ENCODE measurements around the gene ATP13A4.

Gene ATP13A4

GRCh38 chr3:193554811-193555210 lies at the start of gene ATP13A4:
Gene ATP13A4, minus strand, starts transcription at chr3:193554895. Its CDS starts 96 bp downstream, at chr3:193554799.
- TF ChIP-seq JUND (IDR thresholded peaks at IDR 0.05; ENCODE audit: low read depth) = no peak
- in situ Hi-C loops (cut with HindIII; ENCODE audit: low pct_unique_long_range_greater_than_20kb, low sequenced_read_pairs) = loop anchor here (25.0 kb wide), 1 partner anchor 743 kb away; no protein-coding TSS in a partner anchor
- DNase-seq (ENCODE audit: low read depth in 1 of 2, low spot score in 1 of 2) = peak; percentile 80 to 85

- in situ Hi-C loops (cut with HindIII; ENCODE audit: low pct_unique_long_range_greater_than_20kb, low sequenced_read_pairs) = no loop called here
- no peak for TF ChIP-seq JUND (IDR thresholded peaks at IDR 0.05; ENCODE audit: low read depth)
- no peak for DNase-seq (ENCODE audit: low read depth in 1 of 2, low spot score in 1 of 2)
Observed at GRCh38 chr3:193599393-193599792, 44.7 kb upstream of the ATP13A4 start.

DNA sequence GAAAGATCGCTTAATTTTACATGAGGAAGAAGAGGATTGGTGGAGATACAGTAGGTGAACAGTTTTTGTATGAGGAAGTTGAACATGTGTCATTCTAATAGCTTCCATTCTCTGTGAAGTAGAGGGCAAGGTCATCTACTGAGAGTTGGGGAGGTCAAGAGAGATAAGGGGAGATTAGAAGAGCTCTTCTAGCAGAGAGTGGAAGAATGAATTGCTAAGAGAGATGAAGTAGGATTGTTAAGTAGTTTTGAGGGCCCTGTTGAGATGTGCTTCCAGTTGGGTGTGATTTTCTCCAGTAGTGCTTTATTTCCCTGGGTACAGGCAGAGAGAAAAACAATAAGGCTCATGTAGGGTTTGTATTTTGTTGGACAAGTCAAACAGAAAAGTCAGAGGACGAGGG lies 43.5 kb upstream of the ATP13A4 start:
- no peak for DNase-seq (ENCODE audit: low read depth in 1 of 2, low spot score in 1 of 2)
- in situ Hi-C loops (cut with HindIII; ENCODE audit: low pct_unique_long_range_greater_than_20kb, low sequenced_read_pairs) = no loop called here

DNA sequence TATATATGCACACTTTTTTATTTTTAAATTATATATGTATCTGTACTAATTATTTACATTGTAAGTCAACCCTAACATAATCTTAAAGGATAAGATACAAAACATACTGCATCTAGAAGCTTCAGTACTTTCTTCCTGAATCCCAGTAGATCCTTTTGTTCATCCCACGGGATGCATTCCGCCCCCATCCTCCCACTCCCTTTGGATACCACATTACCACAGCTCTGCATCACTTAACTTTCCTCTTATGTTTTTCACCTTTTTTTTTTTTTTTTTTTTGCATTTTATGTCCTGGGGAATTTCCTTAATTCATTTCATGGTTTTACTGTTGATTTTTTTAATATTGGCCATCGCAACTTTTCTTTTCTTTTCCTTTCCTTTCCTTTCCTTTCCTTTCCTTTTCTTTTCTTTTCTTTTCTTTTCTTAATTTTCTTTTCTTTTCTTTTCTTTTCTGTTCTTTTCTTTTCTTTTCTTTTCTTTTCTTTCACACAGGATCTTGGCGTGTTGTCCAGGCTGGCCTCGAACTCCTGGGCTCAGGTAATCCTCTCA lies 41.3 kb upstream of the ATP13A4 start:
- TF ChIP-seq JUND (IDR thresholded peaks at IDR 0.05; ENCODE audit: low read depth) = no peak
- no peak for DNase-seq (ENCODE audit: low read depth in 1 of 2, low spot score in 1 of 2)
- in situ Hi-C loops (cut with HindIII; ENCODE audit: low pct_unique_long_range_greater_than_20kb, low sequenced_read_pairs) = no loop called here

More for the DNA sequence above, 43.5 kb upstream of the ATP13A4 start:
- no peak for TF ChIP-seq JUND (IDR thresholded peaks at IDR 0.05; ENCODE audit: low read depth)

- TF ChIP-seq JUND (IDR thresholded peaks at IDR 0.05; ENCODE audit: low read depth) = no peak
- in situ Hi-C loops (cut with HindIII; ENCODE audit: low pct_unique_long_range_greater_than_20kb, low sequenced_read_pairs) = no loop called here
Observed at GRCh38 chr3:193594946-193595689, 40.4 kb upstream of the ATP13A4 start.

GRCh38 chr3:193593668-193594030 lies 39.0 kb upstream of the ATP13A4 start:
- peak; percentile 18 to 30 for DNase-seq (ENCODE audit: low read depth in 1 of 2, low spot score in 1 of 2)
- no peak for TF ChIP-seq JUND (IDR thresholded peaks at IDR 0.05; ENCODE audit: low read depth)
- in situ Hi-C loops (cut with HindIII; ENCODE audit: low pct_unique_long_range_greater_than_20kb, low sequenced_read_pairs) = no loop called here

More at GRCh38 chr3:193594946-193595689, 40.4 kb upstream of the ATP13A4 start:
- DNase-seq (ENCODE audit: low read depth in 1 of 2, low spot score in 1 of 2) = no peak

DNA sequence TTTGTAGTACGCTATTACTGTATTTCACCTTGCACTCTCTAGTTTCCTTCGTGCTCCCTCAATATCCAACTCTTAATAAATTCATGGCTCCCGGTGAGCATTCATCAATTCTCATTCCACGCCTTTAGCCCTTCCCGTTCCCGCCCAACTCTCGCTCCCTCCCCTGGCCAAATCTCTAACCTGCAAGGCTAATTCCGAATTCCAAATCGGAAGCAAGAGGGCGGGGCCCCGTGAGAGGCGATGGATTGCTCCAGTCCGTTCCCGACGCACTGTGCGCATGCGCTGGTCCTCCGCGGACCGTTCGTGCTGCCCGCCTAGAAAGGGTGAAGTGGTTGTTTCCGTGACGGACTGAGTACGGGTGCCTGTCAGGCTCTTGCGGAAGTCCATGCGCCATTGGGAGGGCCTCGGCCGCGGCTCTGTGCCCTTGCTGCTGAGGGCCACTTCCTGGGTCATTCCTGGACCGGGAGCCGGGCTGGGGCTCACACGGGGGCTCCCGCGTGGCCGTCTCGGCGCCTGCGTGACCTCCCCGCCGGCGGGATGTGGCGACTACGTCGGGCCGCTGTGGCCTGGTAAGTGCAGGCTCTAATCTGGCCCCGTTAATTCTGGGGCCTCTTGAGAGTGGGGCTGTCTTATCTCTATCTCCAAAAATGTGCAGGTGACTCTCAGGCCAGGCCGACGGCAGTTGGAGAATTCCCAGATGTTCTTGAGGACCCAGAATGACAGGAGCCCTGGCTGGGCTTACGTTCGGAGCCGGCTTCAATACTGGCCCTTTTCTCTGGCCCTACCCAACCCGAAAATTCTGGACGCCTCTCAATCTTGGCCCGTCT lies 38.4 kb upstream of the ATP13A4 start, which contains the start of gene OPA1:
Gene OPA1 (plus strand): TSS at position 368 of the 827 bp plus-strand sequence. CDS start 170 bp downstream, at position 538.
- TF ChIP-seq JUND (IDR thresholded peaks at IDR 0.05; ENCODE audit: low read depth) = no peak; the same call in 1 of the 2 replicates
- peak; percentile 100 for DNase-seq (ENCODE audit: low read depth in 1 of 2, low spot score in 1 of 2)
- in situ Hi-C loops (cut with HindIII; ENCODE audit: low pct_unique_long_range_greater_than_20kb, low sequenced_read_pairs) = no loop called here

- TF ChIP-seq JUND (IDR thresholded peaks at IDR 0.05; ENCODE audit: low read depth) = no peak
- DNase-seq (ENCODE audit: low read depth in 1 of 2, low spot score in 1 of 2) = peak in 1 of 2 experiments; percentile 43
- in situ Hi-C loops (cut with HindIII; ENCODE audit: low pct_unique_long_range_greater_than_20kb, low sequenced_read_pairs) = no loop called here
Observed at GRCh38 chr3:193590088-193590856, 35.6 kb upstream of the ATP13A4 start.

DNA sequence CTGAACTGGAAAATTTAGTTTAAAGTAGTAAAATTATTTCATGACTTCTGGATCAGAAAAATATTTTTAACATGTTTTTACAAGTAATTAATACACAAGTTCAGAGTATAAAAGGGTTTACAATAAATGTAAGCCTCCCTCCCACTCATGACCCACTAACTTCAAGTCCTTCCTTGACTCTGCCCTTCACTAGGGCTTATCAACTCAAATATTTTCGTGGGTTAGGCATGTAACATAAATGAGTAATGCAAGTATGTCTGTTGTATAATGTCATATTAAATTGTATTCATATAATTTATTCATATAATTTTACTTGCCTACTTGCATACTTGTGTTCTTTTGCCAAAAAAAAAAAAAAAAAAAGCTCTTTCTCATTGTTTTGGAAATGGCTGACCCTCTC lies 34.9 kb upstream of the ATP13A4 start:
- TF ChIP-seq JUND (IDR thresholded peaks at IDR 0.05; ENCODE audit: low read depth) = no peak
- DNase-seq (ENCODE audit: low read depth in 1 of 2, low spot score in 1 of 2) = no peak
- in situ Hi-C loops (cut with HindIII; ENCODE audit: low pct_unique_long_range_greater_than_20kb, low sequenced_read_pairs) = no loop called here

GRCh38 chr3:193589129-193589528 lies 34.4 kb upstream of the ATP13A4 start:
- in situ Hi-C loops (cut with HindIII; ENCODE audit: low pct_unique_long_range_greater_than_20kb, low sequenced_read_pairs) = no loop called here
- no peak for DNase-seq (ENCODE audit: low read depth in 1 of 2, low spot score in 1 of 2)

GRCh38 chr3:193586526-193586925 lies 31.8 kb upstream of the ATP13A4 start:
- no peak for DNase-seq (ENCODE audit: low read depth in 1 of 2, low spot score in 1 of 2)
- TF ChIP-seq JUND (IDR thresholded peaks at IDR 0.05; ENCODE audit: low read depth) = no peak
- in situ Hi-C loops (cut with HindIII; ENCODE audit: low pct_unique_long_range_greater_than_20kb, low sequenced_read_pairs) = no loop called here

More at GRCh38 chr3:193589129-193589528, 34.4 kb upstream of the ATP13A4 start:
- TF ChIP-seq JUND (IDR thresholded peaks at IDR 0.05; ENCODE audit: low read depth) = no peak

DNA sequence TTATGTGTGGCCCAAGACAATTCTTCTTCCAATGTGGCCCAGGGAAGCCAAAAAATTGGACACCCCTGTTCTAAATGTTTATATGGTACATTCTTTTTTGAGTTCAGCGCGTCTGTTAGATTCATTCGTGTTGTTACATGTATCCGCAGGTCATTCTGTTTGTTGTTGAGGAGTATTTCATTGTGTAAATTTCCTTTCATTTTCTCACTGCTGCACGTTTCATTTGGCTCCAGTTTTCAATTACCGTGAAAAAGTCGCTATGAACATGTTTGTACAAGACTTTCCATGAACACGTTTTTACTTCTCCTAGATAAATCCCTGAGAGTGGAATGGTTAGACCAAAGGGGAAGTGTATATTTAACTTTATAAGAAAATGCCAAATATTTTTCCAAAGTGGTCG lies 30.8 kb upstream of the ATP13A4 start:
- no peak for TF ChIP-seq JUND (IDR thresholded peaks at IDR 0.05; ENCODE audit: low read depth)
- in situ Hi-C loops (cut with HindIII; ENCODE audit: low pct_unique_long_range_greater_than_20kb, low sequenced_read_pairs) = no loop called here
- DNase-seq (ENCODE audit: low read depth in 1 of 2, low spot score in 1 of 2) = no peak

All from T47D (cell line).